Heart left ventricle (tissue), 16 donors: ENCODE data around the gene TMEM184C. TPM values are rescaled to one million over a fixed set of nuclear protein-coding genes. Genes with fewer than 3 reads are reported as not detected.
A peak's percentile ranks its signal among the peaks of the same experiment; 100 is the strongest.

Experiments used
- ATAC-seq, 4 donors: fragments of 200-7000 bp; cut with Tn5 transposase; one replicate each; pipeline ENCODE4 v1.9.1; 2020 to 2022; ENCODE audit warnings: moderate library complexity in 4 of 4, mild to moderate bottlenecking in 3 of 4, moderate number of reproducible peaks in 1 of 4
- DNase-seq, 5 donors: peaks; one replicate each; pipeline ENCODE4 v3.0.0-alpha.2; 2020
- H3K27ac ChIP-seq, 12 donors: fragments of 200-600 bp; sonication (generic) in 4 of 12; one replicate each; pipeline versions ENCODE4 v1.5.0 to v1.8.0; 2016 to 2022; ENCODE audit warnings: mild to moderate bottlenecking in 2 of 12
- H3K27me3 ChIP-seq, 9 donors: fragments of 200-600 bp; sonication (generic) in 2 of 9; one replicate each; pipeline versions ENCODE4 v1.5.1 to v1.8.0; 2016 to 2022; ENCODE audit warnings: mild to moderate bottlenecking in 3 of 9
- H3K36me3 ChIP-seq, 9 donors: fragments of 200-600 bp; sonication (generic) in 2 of 9; one replicate each; pipeline versions ENCODE4 v1.5.0 to v1.8.0; 2018 to 2022; ENCODE audit warnings: mild to moderate bottlenecking in 2 of 9
- H3K4me1 ChIP-seq, 12 donors: fragments of 200-600 bp; sonication (generic) in 4 of 12; one replicate each; pipeline versions ENCODE4 v1.5.0 to v1.8.0; 2016 to 2022; ENCODE audit warnings: mild to moderate bottlenecking in 3 of 12
- H3K4me3 ChIP-seq, 12 donors: fragments of 200-600 bp; sonication (generic) in 4 of 12; one replicate each; pipeline versions ENCODE4 v1.5.0 to v1.8.0; 2017 to 2022; ENCODE audit warnings: mild to moderate bottlenecking in 9 of 12, moderate library complexity in 4 of 12
- H3K9me3 ChIP-seq, 12 donors: fragments of 200-600 bp; sonication (generic) in 4 of 12; one replicate each; pipeline versions ENCODE4 v1.5.0 to v1.8.0; 2016 to 2022; ENCODE audit warnings: mild to moderate bottlenecking in 1 of 12
- CTCF ChIP-seq, 12 donors: fragments of 200-600 bp; sonication (generic) in 4 of 12; IDR thresholded peaks; one replicate each; pipeline versions ENCODE4 v1.5.0 to v1.8.0; 2018 to 2022; ENCODE audit warnings: antibody characterized with exemption in 12 of 12, mild to moderate bottlenecking in 5 of 12
- POLR2A ChIP-seq, 2 donors: fragments of 450-650 bp; IDR thresholded peaks; one replicate each; pipeline ENCODE4 v1.6.1; 2017; ENCODE audit warnings: antibody characterized with exemption in 2 of 2, mild to moderate bottlenecking in 2 of 2, moderate library complexity in 2 of 2
- WGBS, 4 donors: extraction: QIAGEN DNeasy Blood & Tissue Kit in 2 of 4; methylation state at CpG; one replicate each; pipeline versions ENCODE4 v1.1.5 to v1.1.7; 2013 to 2018; 5-methylcytosine and 5-hydroxymethylcytosine counted together
- intact Hi-C, 10 donors: fragments of 100-400 bp; cut with DNase I; formaldehyde crosslinking; loops; one replicate each; pipeline versions ENCODE4 v1.11.1 to v1.14.2; 2022
- long read RNA-seq, 3 donors: library from polyadenylated mRNA; unstranded; transcript quantifications; one replicate each; pipeline ENCODE4 v2.0.0, GENCODE V29; 2020 to 2021
- polyA plus RNA-seq, 2 donors: library from polyadenylated mRNA; stranded (reverse); fragments of 200-250 nt; gene quantifications; one replicate each; pipeline ENCODE4 v1.2.3, GENCODE V29; 2013
- total RNA-seq, 9 donors: library from RNA; depleted of rRNA in 2 of 9; stranded (reverse); fragments of >200 nt in 2 of 9; fragmentation: NEBNext Ultra II Directional in 3 of 9; extraction: Animal tissue kit (Norgen Biotek cat#: 25700) in 3 of 9; gene quantifications; one replicate each; pipeline versions ENCODE4 v1.1.0 to v1.2.4, GENCODE V29; 2016 to 2023
- donor health status: ischemic (EF 13 %, LVEDD 7.1; RV severe dilation, severe dysfunction).
- donor health status: healthy with polysubstance abuse.
- donor health status: DM: no; HTN: yes; CAD: no.
- donor health status: DM: no; HTN: no; CAD: no.
- donor health status: ischemic (EF 25% LVEDD 6.9; RV normal size, moderate dysfunction).
- donor health status: ischemic (EF 25% LVEDD 5.7; RV mildly dilated, moderate dysfunction).
- donor health status: healthy.
- donor health status: DM: yes; HTN: yes; CAD: no.
- donor health status: ischemic (EF 35%, LVEDD 5.7; RV mildly dilated, moderate dysfunction).
- donor health status: nonischemic (EF 11% LVEDD 7.7; RV severe dilation, severe dysfunction).
- donor health status: DM: yes; HTN: yes; CAD: no.
- donor health status: PGD.
- donor health status: ischemic (EF 29% LVEDD 5.4; RV normal size, mild dysfunction).
- donor health status: nonischemic (EF 23%, LVEDD 6.1; RV moderate dilation, normal function).

TMEM184C gene
- total RNA-seq, result 10 to 100 TPM; 21.1 to 29.4 (median 26.2) TPM
- 10 to 100 TPM in 1 of 2 donors, 1 to 10 TPM in 1; 4.2 to 27.9 TPM for polyA plus RNA-seq
- long read RNA-seq, donor 1, full-length matches to known transcripts, result 23 of 29 reads
- long read RNA-seq, donor 1, partial matches to known transcripts, result 1 of 29 reads
- long read RNA-seq, donor 1, other reads (novel, unspliced or antisense), result 5 of 29 reads
- long read RNA-seq, donor 2, full-length matches to known transcripts, result 62 of 69 reads
- long read RNA-seq, donor 2, partial matches to known transcripts, result 1 of 69 reads
- long read RNA-seq, donor 2, other reads (novel, unspliced or antisense), result 6 of 69 reads
- long read RNA-seq, donor 3, full-length matches to known transcripts, result 19 of 26 reads
- long read RNA-seq, donor 3, partial matches to known transcripts, result 0 of 26 reads
- long read RNA-seq, donor 3, other reads (novel, unspliced or antisense), result 7 of 26 reads

GRCh38 chr4:147617173-147617840, at the start of gene TMEM184C:
Gene TMEM184C (plus strand): TSS chr4:147617397. CDS start chr4:147617957, 560 bp downstream.
- peaks cover 0 to 47% (median 27%) of the 10 kb centered on the region in 12 donors for H3K4me1 ChIP-seq
- WGBS, 4 donors, result 0 to 2% (median 1%) methylated on average over 13 to 37 of the region's 37 CpGs
- intact Hi-C loops, result loop anchor here in 1 of 10 donors (10.0 kb wide), 1 partner anchor 247 kb away; no protein-coding TSS in a partner anchor
- peak in 1 of 2 donors; percentile 79 for TF ChIP-seq POLR2A (IDR thresholded peaks at IDR 0.05)
- TF ChIP-seq CTCF (IDR thresholded peaks at IDR 0.05), result peak in 3 of 12 donors; percentile 7 to 12 (median 9)
- peaks cover 0 to 20% (median 4%) of the 10 kb centered on the region in 9 donors for H3K36me3 ChIP-seq
- H3K27me3 ChIP-seq, result no peaks in the 10 kb centered on the region
- peak within 1 kb of the TSS in 11 of 12 donors; percentile 65 to 92 (median 83) for H3K27ac ChIP-seq
- peak; percentile 99 to 100 (median 99) for ATAC-seq
- DNase-seq, result peak; percentile 98 to 99 (median 98)
- H3K4me3 ChIP-seq, result peak within 1 kb of the TSS; percentile 60 to 94 (median 86)
- no peaks in the 10 kb centered on the region for H3K9me3 ChIP-seq

DNA sequence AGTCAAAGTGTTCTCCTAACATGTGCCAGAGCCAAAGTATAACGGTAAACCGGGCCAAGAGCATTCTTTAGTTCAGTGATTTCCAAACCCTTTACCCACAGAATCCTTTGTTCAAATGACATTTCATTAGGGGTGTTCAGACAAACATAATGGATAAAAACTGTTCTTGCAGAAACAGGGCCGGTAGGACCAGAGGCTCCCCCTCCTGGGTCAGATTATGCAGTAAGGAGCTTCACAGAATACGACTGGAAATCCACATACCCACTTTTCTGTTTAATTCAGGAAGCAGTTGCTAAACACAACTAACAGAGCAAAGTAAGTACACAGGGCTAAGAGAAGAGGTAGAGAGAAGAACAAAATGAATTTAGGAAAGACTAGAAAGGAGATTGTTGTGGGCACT, 46.6 kb upstream of the TMEM184C start:
- H3K27me3 ChIP-seq, result no peaks in the 10 kb centered on the region
- WGBS, 4 donors, result 52 to 61% (median 57%) methylated on average over 4 of the region's 4 CpGs
- H3K4me1 ChIP-seq, result peaks cover 0 to 5% (median 0%) of the 10 kb centered on the region in 12 donors
- intact Hi-C loops, result no loop called here
- H3K9me3 ChIP-seq, result peaks cover 0 to 10% (median 0%) of the 10 kb centered on the region in 12 donors
- H3K4me3 ChIP-seq, result no peak overlapping the region
- H3K27ac ChIP-seq, result no peak overlapping the region
- H3K36me3 ChIP-seq, result no peaks in the 10 kb centered on the region
- ATAC-seq (no peak), DNase-seq (no peak)
- TF ChIP-seq POLR2A (IDR thresholded peaks at IDR 0.05) (no peak), CTCF (IDR thresholded peaks at IDR 0.05) (peak in 6 of 12 donors; percentile 8 to 35 (median 16))

GRCh38 chr4:147571036-147571770, 46.0 kb upstream of the TMEM184C start:
- TF ChIP-seq CTCF (IDR thresholded peaks at IDR 0.05) (no peak), POLR2A (IDR thresholded peaks at IDR 0.05) (no peak)
- WGBS, 4 donors, result 72 to 83% (median 79%) methylated on average over 5 of the region's 5 CpGs
- intact Hi-C loops, result no loop called here
- no peaks in the 10 kb centered on the region for H3K27me3 ChIP-seq
- H3K4me3 ChIP-seq, result no peak overlapping the region
- peaks cover 0 to 9% (median 0%) of the 10 kb centered on the region in 12 donors for H3K9me3 ChIP-seq
- no peak overlapping the region for H3K27ac ChIP-seq
- ATAC-seq, result no peak
- H3K4me1 ChIP-seq, result peaks cover 0 to 5% (median 0%) of the 10 kb centered on the region in 12 donors
- H3K36me3 ChIP-seq, result no peaks in the 10 kb centered on the region
- no peak for DNase-seq
